ENCODE results near the gene CD300A.

The CD300A gene

GRCh38 chr17:74455025-74455545 is 11.3 kb upstream of the CD300A start:
- DNase-seq (ENCODE audit: low read depth) = no peak
- no peak overlapping the region for H3K4me3 ChIP-seq (ENCODE audit: control insufficient read depth, low read depth, low read length)
- TF ChIP-seq CTCF (IDR thresholded peaks at IDR 0.05; ENCODE audit: control insufficient read depth, insufficient read depth, low read depth, low read length, missing control alignments) = no peak

- TF ChIP-seq CTCF (IDR thresholded peaks at IDR 0.05; ENCODE audit: control insufficient read depth, insufficient read depth, low read depth, low read length, missing control alignments) = no peak
- no peak for DNase-seq (ENCODE audit: low read depth)
- H3K4me3 ChIP-seq (ENCODE audit: control insufficient read depth, low read depth, low read length) = no peak overlapping the region
Measured at GRCh38 chr17:74455821-74456220, 10.6 kb upstream of the CD300A start.

- DNase-seq (ENCODE audit: low read depth) = no peak
- no peak overlapping the region for H3K4me3 ChIP-seq (ENCODE audit: control insufficient read depth, low read depth, low read length)
- peak; percentile 94 for TF ChIP-seq CTCF (IDR thresholded peaks at IDR 0.05; ENCODE audit: control insufficient read depth, insufficient read depth, low read depth, low read length, missing control alignments)
Measured at GRCh38 chr17:74457146-74457819, 9.2 kb upstream of the CD300A start.

- no peak for TF ChIP-seq CTCF (IDR thresholded peaks at IDR 0.05; ENCODE audit: control insufficient read depth, insufficient read depth, low read depth, low read length, missing control alignments)
- H3K4me3 ChIP-seq (ENCODE audit: control insufficient read depth, low read depth, low read length) = no peak overlapping the region
- DNase-seq (ENCODE audit: low read depth) = no peak
Measured at GRCh38 chr17:74457820-74458166, 8.6 kb upstream of the CD300A start.

- H3K4me3 ChIP-seq (ENCODE audit: control insufficient read depth, low read depth, low read length) = no peak overlapping the region
- DNase-seq (ENCODE audit: low read depth) = no peak
- TF ChIP-seq CTCF (IDR thresholded peaks at IDR 0.05; ENCODE audit: control insufficient read depth, insufficient read depth, low read depth, low read length, missing control alignments) = no peak
Measured at GRCh38 chr17:74458835-74459234, 7.6 kb upstream of the CD300A start.

- TF ChIP-seq CTCF (IDR thresholded peaks at IDR 0.05; ENCODE audit: control insufficient read depth, insufficient read depth, low read depth, low read length, missing control alignments) = no peak
- no peak overlapping the region for H3K4me3 ChIP-seq (ENCODE audit: control insufficient read depth, low read depth, low read length)
- DNase-seq (ENCODE audit: low read depth) = no peak
Measured at GRCh38 chr17:74459622-74460021, 6.8 kb upstream of the CD300A start.

Measured in AG09309 (cell line).